ENCODE data around the gene CAGE1.

DNA sequence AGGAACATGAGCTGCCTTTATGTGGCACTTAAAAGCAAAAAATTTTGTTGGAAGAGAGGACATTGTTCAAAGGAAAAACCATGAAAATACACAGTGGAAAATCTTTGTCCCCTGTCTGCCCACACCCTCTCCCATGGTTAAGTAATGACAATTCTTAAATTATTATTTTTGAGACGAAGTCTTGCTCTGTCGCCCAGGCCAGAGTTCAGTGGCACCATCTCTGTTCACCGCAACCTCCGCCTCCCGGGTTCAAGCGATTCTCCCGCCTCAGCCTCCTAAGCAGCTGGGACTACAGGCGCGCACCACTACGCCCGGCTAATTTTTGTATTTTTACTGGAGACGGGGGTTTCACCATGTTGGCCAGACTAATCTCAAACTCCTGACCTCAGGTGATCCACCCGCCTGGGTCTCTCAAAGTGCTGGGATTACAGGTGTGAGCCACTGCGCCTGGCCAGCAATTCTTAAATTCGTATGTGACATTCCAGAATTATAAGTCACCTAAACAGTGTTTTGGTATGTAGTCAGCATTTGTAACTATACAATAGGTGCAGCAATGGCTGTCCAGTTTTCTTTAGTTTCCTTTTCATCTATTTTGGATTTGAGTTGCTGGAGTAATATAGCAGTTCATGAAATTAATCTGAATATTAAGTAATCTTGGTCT, 75.9 kb downstream of the CAGE1 start:
- TF ChIP-seq POLR2AphosphoS5 (IDR thresholded peaks at IDR 0.05) (no peak), POLR2A (IDR thresholded peaks at IDR 0.05) (no peak), EP300 (IDR thresholded peaks at IDR 0.05) (no peak)
- TF ChIP-seq, protein P1, sequence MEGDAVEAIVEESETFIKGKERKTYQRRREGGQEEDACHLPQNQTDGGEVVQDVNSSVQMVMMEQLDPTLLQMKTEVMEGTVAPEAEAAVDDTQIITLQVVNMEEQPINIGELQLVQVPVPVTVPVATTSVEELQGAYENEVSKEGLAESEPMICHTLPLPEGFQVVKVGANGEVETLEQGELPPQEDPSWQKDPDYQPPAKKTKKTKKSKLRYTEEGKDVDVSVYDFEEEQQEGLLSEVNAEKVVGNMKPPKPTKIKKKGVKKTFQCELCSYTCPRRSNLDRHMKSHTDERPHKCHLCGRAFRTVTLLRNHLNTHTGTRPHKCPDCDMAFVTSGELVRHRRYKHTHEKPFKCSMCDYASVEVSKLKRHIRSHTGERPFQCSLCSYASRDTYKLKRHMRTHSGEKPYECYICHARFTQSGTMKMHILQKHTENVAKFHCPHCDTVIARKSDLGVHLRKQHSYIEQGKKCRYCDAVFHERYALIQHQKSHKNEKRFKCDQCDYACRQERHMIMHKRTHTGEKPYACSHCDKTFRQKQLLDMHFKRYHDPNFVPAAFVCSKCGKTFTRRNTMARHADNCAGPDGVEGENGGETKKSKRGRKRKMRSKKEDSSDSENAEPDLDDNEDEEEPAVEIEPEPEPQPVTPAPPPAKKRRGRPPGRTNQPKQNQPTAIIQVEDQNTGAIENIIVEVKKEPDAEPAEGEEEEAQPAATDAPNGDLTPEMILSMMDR (IDR thresholded peaks at IDR 0.05), result no peak

Measured in suprapubic skin (tissue), 4 donors.